HG02840 (cell line): ENCODE data around the gene FKBP2.

Experiments used
- ATAC-seq: cut with Tn5 transposase; IDR thresholded peaks from one replicate; pipeline ENCODE4 v1.9.1; 2021; ENCODE audit warnings: mild to moderate bottlenecking, moderate library complexity, moderate number of reproducible peaks; ENCODE audit not compliant: unreplicated experiment, low FRiP score

The FKBP2 gene

DNA sequence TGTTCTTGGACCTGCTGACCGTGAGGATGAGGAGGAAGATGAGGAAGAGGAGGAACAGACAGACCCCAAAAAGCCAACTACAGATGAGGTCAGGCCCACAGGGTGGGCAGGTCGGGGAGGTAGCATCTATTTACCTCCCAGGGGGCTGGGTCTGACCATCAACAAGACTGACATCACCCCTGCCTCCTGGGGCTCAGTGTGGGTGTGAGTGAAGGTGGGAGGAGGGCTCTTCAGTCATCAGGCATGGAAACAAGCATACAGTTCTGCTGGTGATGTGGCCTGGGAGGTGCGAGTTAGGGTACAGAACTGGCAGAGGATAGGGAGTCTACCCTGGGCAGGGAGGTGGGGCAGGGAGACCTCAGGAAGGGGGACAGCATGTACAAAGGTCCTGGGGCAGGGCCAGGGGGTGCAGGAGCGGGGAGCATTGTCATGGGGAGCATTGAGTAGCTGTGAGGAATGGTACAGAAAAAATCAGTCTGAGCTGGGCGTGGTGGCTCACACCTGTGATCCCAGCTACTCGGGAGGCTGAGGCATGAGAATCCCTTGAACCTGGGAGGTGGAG, 19.3 kb downstream of the FKBP2 start:
- ATAC-seq, result no peak

DNA sequence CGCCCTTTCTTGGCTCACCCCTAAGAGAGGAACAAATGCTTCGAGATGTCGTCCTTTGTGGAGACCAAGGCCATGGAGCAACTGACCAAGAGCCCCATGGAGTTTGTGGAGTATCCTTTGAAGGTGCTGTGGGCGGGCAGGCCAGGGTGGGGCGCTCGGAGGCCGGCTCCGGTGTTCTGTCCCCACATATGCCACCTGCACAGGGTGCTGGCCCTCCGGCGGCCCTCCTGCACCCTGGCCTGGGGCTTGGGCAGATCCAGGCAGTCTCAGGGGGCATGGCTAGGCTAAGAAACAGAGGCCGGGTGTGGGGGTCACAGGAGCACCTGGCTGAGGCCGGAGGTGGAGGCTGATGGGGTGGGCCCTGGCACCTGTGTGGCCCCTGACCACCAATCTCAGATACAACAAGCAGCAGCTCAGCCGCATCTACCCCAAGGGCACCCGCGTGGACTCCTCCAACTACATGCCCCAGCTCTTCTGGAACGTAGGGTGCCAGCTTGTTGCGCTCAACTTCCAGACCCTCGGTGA, 20.7 kb downstream of the FKBP2 start:
- no peak for ATAC-seq

DNA sequence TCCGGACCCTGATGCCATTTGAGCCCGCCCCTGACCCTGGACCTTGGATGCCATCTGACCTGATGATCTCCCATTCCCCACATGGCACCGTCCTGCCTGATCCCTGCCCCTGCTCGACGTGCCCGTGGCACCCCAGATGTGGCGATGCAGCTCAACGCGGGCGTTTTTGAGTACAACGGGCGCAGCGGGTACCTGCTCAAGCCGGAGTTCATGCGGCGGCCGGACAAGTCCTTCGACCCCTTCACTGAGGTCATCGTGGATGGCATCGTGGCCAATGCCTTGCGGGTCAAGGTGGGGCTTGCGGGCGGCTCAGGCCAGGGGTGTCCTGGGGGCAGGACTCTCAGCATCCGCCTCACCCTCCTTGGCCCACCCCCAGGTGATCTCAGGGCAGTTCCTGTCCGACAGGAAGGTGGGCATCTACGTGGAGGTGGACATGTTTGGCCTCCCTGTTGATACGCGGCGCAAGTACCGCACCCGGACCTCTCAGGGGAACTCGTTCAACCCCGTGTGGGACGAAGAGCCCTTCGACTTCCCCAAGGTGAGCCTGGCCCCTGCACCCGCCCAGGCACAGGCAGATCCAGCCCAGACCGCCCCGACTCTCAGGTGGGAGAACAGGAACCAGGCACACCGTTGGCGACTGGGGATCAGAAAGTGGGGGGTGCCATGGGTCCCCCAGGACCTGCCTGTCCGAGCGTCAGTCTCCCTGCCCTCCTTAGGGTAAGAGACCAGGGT, 21.5 kb downstream of the FKBP2 start:
- no peak for ATAC-seq

DNA sequence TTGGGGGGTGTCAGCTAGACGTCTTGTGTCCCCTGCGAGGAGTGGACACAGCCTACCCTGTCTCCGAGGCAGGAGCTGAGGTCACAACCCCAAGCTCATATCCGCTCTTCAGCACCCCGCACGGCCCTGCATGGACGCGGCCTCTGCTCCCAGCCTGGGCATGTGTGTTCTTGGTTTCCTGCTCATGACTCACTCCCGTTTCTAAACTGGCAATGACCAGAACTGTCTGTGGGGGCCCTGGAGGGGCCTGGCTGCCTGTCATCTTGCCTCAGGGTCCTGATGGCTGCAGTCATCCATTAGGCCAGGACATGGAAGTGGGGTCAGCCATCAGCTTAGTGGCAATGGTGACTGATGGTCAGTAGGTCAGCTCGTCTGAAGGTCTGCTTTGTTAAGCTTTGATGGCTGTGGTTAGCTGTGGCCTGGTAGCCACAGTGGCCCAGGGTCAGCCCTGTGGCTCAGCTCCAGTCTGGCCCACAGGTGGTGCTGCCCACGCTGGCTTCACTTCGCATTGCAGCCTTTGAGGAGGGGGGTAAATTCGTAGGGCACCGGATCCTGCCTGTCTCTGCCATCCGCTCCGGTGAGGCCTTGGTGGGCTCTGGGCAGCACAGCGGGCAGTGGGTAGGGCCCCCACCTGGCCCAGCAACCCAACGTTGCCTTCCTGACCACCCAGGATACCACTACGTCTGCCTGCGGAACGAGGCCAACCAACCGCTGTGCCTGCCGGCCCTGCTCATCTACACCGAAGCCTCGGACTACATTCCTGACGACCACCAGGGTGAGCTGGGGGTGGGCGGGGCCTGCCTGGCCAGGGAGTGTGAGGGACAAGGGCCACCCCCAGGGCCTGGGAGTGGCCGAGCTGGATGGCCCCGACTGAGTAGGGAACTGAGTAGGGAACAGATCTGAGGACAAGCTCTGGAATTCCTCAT, 22.4 kb downstream of the FKBP2 start:
- no peak for ATAC-seq

DNA sequence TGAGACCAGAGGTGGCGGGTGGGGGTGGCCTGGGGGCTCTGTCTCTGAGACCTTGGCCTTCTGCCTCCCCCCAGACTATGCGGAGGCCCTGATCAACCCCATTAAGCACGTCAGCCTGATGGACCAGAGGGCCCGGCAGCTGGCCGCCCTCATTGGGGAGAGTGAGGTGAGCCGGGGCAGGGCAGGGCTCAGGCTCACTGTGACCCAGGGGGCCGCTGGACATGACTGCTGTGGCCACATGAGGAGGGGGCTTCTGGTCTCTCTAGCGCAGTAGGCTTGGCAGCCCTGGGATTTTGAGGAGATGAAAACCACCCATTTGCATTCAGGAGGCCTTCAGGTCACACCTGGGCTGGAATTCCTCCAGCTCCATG, 23.0 kb downstream of the FKBP2 start:
- ATAC-seq, result no peak

DNA sequence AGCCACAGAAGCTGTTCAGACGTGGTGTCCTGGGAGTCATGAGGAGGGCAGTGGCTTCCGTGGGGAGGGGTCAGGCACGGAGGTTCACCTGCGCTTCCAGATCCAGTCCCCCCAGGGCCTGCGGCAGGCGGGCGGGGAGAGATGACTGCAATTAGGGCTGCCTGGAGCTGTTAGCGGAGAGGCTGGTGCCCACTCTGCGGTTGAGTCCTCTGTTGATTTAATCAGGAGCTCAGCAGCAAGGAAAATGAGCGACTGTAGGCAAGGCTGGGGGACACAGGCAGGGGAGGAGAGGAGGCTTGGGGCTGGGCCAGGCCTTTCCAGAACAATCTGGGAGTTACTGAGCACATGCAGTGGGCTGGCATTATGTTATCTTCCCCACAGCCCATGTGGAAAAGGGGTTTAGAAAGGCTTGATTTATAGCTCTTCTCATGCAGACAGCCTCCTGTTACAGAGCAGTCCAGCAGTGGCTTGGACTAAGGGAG, 23.5 kb downstream of the FKBP2 start:
- ATAC-seq, result no peak

DNA sequence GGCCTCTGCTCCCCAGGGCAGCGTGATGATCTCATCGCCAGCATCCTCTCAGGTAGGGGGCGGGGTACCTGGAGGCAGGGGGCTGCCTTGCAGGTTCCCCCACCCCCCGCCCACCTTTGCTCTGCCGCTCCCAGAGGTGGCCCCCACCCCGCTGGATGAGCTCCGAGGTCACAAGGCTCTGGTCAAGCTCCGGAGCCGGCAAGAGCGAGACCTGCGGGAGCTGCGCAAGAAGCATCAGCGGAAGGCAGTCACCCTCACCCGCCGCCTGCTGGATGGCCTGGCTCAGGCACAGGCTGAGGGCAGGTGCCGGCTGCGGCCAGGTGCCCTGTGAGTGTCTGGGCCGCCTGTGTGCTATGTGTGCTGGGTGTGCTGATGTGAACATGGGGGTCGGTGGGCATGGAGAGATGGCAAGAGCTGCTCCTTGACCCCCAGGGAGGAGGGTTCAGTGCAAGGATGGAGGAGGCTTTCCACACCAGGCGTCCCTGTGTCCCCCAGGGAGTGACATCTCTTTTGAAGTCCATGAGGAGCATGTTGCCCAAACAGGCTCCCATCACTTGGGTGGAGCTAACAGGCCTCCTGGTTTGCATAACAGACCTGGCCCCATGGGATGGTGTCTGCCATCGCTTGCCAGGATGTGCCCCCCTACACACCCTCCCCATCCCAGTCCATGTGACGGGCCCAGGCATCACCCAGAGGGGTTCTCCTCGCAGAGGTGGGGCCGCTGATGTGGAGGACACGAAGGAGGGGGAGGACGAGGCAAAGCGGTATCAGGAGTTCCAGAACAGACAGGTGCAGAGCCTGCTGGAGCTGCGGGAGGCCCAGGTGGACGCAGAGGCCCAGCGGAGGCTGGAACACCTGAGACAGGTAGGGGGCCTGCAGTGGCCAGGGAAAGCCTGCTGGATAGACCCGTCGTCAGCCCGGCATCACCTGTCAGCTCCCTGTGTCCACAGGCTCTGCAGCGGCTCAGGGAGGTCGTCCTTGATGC, 24.6 kb downstream of the FKBP2 start:
- ATAC-seq, result no peak

DNA sequence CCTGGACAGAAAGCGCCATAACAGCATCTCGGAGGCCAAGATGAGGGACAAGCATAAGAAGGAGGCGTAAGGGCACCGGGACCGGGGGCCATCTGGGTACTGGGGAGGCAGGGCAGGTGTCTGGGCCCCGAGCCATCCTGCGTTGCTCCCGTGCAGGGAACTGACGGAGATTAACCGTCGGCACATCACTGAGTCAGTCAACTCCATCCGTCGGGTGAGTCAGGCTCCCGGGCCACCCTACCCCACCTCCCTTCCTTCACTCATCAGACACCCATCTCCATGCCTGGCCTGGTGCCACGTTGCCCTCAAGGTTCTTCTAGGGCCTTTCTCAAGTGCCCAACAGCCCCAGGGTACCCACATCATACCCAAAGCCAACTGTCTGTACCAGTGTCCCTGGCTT, 25.4 kb downstream of the FKBP2 start:
- no peak for ATAC-seq

DNA sequence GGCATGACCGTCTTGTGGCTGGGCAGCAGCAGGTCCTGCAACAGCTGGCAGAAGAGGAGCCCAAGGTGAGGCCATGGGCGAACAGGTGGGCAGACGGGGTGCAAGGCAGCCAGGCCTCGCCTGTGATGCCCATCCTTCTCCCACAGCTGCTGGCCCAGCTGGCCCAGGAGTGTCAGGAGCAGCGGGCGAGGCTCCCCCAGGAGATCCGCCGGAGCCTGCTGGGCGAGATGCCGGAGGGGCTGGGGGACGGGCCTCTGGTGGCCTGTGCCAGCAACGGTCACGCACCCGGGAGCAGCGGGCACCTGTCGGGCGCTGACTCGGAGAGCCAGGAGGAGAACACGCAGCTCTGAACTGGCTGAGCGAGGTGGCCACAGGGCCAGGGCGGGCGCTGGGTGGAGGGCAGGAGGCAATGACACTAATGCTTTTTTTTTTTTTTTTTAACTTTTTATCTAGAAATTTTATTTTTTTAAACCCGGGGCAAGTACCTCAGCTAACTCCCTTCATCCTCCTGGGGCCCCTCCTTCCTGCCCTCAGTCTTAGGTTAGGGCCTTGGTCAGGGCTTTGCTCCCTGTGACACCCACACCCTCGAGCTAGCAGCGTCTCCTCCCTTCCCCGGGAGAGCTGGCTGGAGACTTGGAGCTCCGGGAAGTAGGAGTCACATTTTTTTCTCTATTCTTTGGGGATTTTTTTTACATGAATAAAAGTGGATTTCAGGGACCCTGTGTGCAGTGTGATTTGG, 26.5 kb downstream of the FKBP2 start:
- ATAC-seq, result no peak

DNA sequence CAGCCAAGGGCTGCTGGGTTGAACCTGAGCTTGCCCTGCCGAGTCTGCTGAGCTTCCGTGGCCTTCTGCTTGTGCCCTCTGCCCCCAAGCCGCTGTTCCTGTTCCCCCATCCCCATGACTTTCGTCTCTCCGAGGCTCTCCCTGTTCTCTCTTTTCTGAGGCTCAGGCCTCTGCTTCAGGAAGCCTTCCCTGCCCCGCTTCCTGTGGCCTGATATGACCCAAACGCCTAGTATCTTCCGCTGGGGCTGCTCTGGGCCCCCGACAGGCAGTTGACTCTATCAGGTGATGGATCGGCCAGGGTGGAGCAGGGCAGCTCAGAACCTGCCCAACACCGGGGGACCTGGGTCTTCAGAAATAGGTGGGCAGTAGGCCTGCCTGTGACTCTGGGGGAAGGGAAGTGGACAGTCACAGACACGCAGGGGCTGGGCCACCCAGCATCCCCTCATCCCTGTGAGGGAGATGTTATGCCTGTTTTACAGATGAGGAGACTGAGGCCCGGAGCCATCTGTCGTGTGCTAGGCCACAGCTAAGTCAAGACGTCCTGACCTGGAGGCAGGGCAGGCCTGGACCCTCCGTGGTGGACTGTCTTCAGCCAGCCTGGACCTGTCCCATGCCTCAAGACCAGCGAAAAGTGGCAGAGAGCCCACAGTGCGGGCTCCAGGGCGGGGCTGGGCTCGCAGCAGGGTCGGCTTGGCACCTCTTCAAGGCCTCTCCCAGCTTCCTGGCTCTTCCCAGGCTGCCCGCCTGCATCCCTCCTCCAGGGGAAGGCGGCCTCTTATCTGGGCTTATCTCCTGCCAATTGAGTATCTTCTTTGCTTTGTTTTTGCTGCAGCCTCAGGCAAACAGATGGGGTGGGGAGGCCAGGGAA, 27.4 kb downstream of the FKBP2 start:
- ATAC-seq, result no peak

DNA sequence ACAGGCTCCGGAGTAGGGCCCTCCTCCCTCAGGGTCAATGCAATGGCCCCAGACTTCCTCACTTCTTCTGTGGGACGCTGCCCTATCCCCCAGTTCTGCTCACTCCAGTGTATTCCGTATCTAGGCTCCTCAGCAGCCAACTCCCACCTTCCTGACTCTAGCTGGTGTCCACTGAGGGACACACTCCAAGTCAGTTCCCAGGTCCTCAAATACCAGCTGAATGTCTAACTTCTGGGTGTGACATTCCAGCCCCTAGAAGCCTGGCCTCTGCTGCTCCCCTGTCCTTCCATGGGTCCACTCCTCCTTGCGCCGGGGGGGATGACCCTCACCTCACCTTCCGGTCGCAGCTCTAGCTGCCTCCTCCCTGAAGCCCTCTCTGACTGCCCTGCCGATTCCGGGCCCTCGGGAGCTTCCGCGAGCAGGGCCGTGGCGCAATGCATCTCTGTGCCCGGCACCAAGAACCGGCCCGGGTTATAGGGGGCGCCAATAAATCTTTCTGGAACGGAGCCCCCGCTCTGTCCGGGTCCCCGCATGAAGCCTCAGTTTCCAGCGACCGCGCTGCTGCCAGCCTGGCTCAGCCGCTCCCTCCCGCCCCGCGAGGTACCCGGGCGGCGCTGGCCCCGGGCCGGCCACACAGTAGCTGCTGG, 28.1 kb downstream of the FKBP2 start:
- peak; percentile 11 for ATAC-seq

DNA sequence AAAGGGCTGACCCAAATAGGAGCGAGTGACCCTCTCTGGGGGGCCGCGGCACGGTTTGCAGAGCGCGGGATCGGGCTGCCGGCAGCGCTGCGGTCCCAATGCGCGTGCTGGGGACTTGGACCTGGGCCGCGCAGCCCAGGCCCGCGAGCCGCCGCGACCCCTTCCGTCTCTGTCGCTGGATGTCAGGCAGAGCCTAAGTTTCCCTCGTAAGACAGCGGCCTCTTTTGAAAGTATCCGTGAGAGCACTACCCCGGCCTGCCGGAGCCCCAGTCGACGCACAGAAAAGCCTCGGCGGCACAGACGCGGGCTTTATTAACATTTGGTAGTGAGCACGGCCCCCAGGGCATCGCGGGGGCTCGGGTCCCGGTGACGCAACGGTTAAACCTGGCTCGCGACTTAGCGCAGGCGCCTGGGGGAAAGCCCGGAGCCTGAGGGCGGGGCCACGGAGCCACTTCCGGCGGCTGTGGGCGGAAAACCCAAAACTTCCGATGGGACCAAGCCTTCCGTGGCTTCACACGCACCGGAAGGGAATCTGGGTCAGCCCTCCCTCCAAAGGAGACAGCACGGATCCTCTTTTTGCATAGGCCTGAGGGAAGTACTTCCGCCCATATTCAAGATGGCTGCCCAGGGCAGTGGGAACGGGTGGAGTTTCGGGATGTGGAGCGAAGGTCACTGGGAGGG, 28.8 kb downstream of the FKBP2 start:
- peak; percentile 79 for ATAC-seq

DNA sequence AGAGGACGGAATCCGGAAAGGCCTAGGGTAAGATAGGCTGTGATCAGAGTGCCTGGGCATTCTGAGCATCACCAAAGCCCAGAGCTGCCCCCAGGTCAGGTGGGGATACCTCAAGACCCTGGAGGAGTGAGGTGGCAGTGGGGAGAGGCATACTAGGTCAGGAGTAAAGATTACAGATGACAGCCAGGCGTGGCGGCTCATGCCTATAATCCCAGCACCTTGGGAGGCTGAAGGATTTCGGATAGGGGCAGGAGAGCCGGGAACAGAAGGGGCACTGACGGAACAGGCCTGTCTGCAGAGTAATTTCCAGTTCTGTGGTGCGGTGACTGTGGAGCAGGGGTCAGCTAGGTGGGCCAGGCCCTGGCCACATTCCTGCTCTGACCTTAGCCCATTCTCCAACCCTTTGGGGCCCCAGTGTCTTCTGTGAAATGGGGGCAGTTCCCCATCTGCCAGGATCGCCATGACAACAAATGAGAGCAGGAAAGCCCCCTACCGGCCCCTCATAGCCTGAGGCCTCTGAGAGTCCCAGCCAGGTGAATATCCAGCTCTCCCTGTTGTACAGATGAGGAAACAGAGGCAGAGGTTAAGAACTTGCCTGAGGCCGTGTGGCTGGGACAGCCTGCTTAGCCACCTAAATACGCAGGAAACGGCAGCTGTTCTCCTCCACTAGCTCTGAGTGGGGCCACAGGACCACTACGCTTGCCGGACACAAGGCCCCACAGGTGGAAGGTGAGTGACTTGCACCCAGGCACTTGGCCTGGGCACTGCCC, 34.3 kb downstream of the FKBP2 start:
- ATAC-seq, result no peak

DNA sequence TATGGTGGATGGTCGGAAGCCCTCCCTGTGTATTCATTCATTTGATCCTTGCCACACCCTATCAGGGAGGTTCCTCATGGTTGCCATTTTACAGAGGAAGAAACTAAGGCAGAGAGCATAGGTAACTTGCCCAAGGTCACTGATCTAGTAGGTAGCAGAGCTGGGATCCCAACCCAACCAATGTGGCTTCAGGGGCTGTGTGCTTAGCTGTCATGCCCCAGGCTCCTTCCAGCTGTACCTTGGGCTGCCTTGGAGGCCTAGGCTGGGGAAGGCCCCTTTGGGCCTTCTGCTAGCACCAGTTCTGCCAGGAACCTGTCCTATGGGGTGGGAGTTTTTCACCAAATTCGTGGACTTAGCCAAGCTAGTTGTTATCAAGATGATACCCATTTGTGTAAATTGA, 34.9 kb downstream of the FKBP2 start:
- no peak for ATAC-seq

DNA sequence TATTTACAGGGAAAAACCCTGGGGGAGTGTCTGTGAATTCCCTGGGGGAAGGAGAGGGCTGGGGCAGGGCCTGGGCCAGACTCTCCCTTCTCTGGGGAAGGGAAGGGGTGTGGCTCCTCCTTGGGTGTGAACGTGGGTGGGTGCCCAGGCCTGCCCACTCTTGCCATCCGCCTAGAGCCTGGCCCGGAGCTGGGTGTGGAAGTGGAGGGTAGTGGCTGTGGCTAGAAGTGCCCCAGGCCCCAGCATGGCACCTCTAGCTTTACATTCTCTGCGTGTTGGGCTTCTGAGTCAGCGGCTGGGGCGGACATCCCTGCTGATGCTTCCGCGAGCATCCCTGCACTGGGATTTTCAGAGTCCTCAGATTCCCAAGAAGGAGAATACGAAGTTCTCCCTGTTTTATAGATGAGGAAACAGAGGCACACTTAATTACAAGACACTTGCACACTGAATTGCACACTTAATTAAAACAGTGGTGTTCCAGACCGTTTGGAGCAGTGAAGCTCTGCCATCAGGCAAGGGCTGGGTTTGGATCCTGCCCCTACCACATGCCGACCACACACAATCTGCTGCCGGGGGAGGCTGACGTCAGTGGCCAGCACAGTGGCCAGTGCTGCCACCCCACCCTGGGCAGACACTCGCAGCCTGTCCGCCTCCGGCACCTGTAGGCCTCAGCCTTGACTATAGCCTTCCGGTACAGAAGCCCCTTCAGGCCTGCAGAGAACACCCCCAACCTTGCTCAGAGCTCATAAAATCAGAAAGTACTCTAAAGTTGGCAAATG, 35.9 kb downstream of the FKBP2 start:
- no peak for ATAC-seq
